Duodenal mucosa (tissue), 2 donors: ENCODE measurements around the gene TSHZ1.

Experiments
- H3K27ac ChIP-seq: one replicate; pipeline ENCODE4 v1.7.0; 2013; ENCODE audit warnings: low read depth, low read length
- H3K27me3 ChIP-seq, 2 donors: one replicate each; pipeline ENCODE4 v1.7.0; 2013; ENCODE audit warnings: low read length in 2 of 2, control low read depth in 1 of 2; ENCODE audit not compliant: insufficient read depth in 2 of 2, control insufficient read depth in 1 of 2
- H3K36me3 ChIP-seq, 2 donors: one replicate each; pipeline ENCODE4 v1.7.0; 2013; ENCODE audit warnings: low read length in 2 of 2, control low read depth in 1 of 2; ENCODE audit not compliant: insufficient read depth in 2 of 2, control insufficient read depth in 1 of 2
- H3K4me1 ChIP-seq, 2 donors: one replicate each; pipeline ENCODE4 v1.7.0; 2013; ENCODE audit warnings: low read length in 2 of 2, control low read depth in 1 of 2; ENCODE audit not compliant: insufficient read depth in 2 of 2, control insufficient read depth in 1 of 2
- H3K4me3 ChIP-seq, 2 donors: one replicate each; pipeline ENCODE4 v1.7.0; 2013; ENCODE audit warnings: low read length in 2 of 2, low read depth in 1 of 2
- H3K9ac ChIP-seq, 2 donors: one replicate each; pipeline ENCODE4 v1.7.0; 2013; ENCODE audit warnings: low read length in 2 of 2, low read depth in 1 of 2
- H3K9me3 ChIP-seq, 2 donors: one replicate each; pipeline ENCODE4 v1.7.0; 2013; ENCODE audit warnings: low read length in 2 of 2, control low read depth in 1 of 2; ENCODE audit not compliant: control insufficient read depth in 1 of 2

The TSHZ1 gene

DNA sequence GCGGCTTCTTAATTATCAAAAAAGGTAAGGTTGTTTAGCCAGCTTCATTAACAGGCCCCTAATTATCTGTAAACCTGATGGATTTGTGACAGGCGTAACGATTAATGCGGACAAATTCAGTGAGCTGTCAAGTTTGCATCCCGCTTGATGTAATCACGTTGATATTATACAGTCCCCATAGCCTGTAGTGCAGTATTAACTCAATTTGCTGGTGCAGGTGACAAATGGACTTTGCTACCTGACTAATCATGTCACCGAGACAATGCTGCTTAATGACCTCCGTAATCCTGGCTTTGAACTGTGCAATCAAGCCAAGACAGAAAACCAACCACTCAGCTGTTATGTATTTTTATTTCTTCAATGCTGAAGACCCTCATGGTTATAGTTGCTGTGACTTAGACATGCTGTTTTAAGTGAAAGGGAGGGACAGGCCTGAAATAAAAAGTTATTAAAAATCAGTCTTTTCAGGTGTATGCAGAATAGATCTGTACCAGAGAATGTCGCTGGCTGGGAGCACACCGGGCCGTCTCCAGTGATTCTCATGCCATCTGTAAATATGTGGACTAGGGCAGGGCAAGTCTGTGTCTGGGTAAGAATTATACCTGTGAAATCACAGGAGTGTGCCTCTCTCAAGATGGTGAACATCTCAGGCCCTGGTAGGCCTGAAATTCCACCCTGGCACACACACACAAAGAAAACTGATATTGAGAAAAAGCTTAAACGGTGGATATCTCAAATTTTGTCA, 4.3 kb downstream of the TSHZ1 start:
- no peaks in the 10 kb centered on the region for H3K27me3 ChIP-seq
- peaks cover 69 to 74% of the 10 kb centered on the region in 2 donors for H3K4me1 ChIP-seq
- H3K36me3 ChIP-seq, result no peaks in the 10 kb centered on the region
- no peaks in the 10 kb centered on the region for H3K9me3 ChIP-seq
- H3K4me3 ChIP-seq, result peak overlapping the region in 1 of 2 donors; percentile 22
- H3K27ac ChIP-seq, result peak overlapping the region; percentile 53
- H3K9ac ChIP-seq, result no peak overlapping the region

GRCh38 chr18:75215663-75216062, 5.1 kb downstream of the TSHZ1 start:
- peaks cover 69 to 76% of the 10 kb centered on the region in 2 donors for H3K4me1 ChIP-seq
- no peaks in the 10 kb centered on the region for H3K27me3 ChIP-seq
- H3K27ac ChIP-seq, result no peak overlapping the region
- H3K36me3 ChIP-seq, result no peaks in the 10 kb centered on the region
- peak overlapping the region in 1 of 2 donors; percentile 1 for H3K4me3 ChIP-seq
- no peaks in the 10 kb centered on the region for H3K9me3 ChIP-seq
- no peak overlapping the region for H3K9ac ChIP-seq

- H3K9ac ChIP-seq, result peak overlapping the region in 1 of 2 donors; percentile 4
- H3K27ac ChIP-seq, result peak overlapping the region; percentile 25
- peaks cover 71 to 78% of the 10 kb centered on the region in 2 donors for H3K4me1 ChIP-seq
Measured at GRCh38 chr18:75216212-75216910, 5.8 kb downstream of the TSHZ1 start.

GRCh38 chr18:75216911-75217689, 6.5 kb downstream of the TSHZ1 start:
- Histone ChIP-seq H3K4me3 (peak overlapping the region in 1 of 2 donors; percentile 43), H3K9me3 (no peaks in the 10 kb centered on the region), H3K4me1 (peaks cover 71 to 78% of the 10 kb centered on the region in 2 donors), H3K27ac (no peak overlapping the region), H3K9ac (peak overlapping the region in 1 of 2 donors; percentile 4), H3K36me3 (no peaks in the 10 kb centered on the region), H3K27me3 (no peaks in the 10 kb centered on the region)

More at GRCh38 chr18:75216212-75216910, 5.8 kb downstream of the TSHZ1 start:
- Histone ChIP-seq H3K36me3 (no peaks in the 10 kb centered on the region), H3K27me3 (no peaks in the 10 kb centered on the region), H3K4me3 (peak overlapping the region in 1 of 2 donors; percentile 43), H3K9me3 (no peaks in the 10 kb centered on the region)

GRCh38 chr18:75218065-75218923, 7.7 kb downstream of the TSHZ1 start:
- Histone ChIP-seq H3K27ac (no peak overlapping the region), H3K4me3 (no peak overlapping the region), H3K9ac (no peak overlapping the region), H3K9me3 (no peaks in the 10 kb centered on the region), H3K36me3 (no peaks in the 10 kb centered on the region), H3K27me3 (no peaks in the 10 kb centered on the region), H3K4me1 (peaks cover 63 to 68% of the 10 kb centered on the region in 2 donors)

DNA sequence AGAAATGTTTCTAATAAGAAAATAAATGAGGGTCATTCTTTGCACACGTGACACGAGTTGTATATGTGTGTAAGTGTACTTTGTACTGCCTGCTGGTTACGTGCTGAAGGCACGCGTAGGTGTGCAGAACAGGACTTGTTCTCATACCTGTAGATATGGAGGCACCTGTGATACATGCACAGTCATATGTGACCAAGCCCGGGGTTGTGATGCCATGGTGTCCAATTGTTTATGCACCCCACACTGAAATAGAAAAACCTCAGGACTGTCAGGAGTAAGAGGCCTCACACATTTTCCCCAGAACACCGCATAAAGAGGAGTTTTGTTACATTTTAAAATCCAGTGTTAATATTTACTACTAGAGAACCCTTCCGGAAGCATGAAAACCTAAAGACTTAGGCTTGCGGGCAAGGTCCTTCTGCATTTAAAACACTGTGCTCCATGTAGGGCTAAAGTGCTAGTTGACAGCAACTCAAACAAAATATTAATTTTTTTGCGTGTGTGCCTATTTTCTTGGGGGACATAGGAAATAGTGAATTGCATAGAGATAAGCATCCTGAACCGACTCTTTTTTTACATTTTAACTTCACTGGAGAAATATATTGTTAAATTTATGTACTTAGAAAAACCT, 9.3 kb downstream of the TSHZ1 start:
- Histone ChIP-seq H3K27ac (no peak overlapping the region), H3K9ac (no peak overlapping the region), H3K9me3 (no peaks in the 10 kb centered on the region), H3K36me3 (no peaks in the 10 kb centered on the region), H3K4me1 (peaks cover 48 to 54% of the 10 kb centered on the region in 2 donors), H3K4me3 (peak overlapping the region in 1 of 2 donors; percentile 11), H3K27me3 (no peaks in the 10 kb centered on the region)

DNA sequence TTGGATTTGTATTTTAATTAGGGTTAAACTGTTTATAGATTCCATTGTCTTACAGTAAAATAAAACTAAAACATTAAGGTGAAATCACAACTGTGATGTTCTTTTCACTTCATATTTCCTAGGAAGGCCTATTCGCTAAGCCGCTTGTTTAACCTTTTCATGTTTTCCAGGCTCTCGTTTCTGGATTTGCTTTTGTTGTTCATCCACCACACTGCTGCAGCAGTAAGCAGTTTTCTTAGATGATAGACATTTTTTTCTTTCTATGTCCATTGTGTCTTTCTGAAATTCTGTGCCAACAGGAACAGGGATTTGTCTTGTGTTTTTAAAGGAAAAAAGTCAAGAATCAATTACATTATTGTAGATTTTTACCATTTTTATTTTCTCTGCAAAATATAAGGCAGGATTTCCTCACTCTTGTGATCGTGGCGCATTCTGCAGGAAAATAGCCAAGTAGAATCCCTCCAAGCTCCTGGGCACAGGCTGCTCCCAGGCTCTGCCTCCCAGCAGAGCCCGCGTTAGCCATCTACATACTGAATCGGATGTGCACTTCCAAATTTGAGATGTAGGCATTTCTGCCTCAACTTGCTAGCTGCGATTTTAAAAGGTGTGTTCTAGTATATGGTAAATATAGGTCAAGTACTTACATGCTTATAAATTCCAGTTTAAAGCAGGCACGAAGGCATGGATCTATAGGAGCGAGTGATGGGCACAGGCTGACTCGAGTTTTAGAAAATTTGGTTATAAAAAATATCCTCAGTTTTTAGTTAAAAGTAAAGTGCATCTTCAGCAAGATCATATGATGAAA, 10.2 kb downstream of the TSHZ1 start:
- Histone ChIP-seq H3K4me3 (no peak overlapping the region), H3K9ac (no peak overlapping the region), H3K27ac (no peak overlapping the region), H3K27me3 (no peaks in the 10 kb centered on the region), H3K4me1 (peaks cover 40 to 45% of the 10 kb centered on the region in 2 donors), H3K9me3 (no peaks in the 10 kb centered on the region), H3K36me3 (no peaks in the 10 kb centered on the region)

GRCh38 chr18:75221397-75221796, 10.8 kb downstream of the TSHZ1 start:
- Histone ChIP-seq H3K4me1 (peaks cover 40 to 42% of the 10 kb centered on the region in 2 donors), H3K27ac (no peak overlapping the region), H3K27me3 (no peaks in the 10 kb centered on the region), H3K9me3 (no peaks in the 10 kb centered on the region), H3K36me3 (no peaks in the 10 kb centered on the region), H3K9ac (no peak overlapping the region), H3K4me3 (no peak overlapping the region)
